GM12873 (cell line): ENCODE measurements around the gene MIF.
A peak's percentile ranks its signal among the peaks of the same experiment; 100 is the strongest.

Experiments used
- CTCF ChIP-seq: IDR thresholded peaks from 2 replicates; pipeline ENCODE4 v1.5.1; 2012; ENCODE audit warnings: low read depth, mild to moderate bottlenecking, moderate library complexity, low read length, control low read depth; ENCODE audit not compliant: insufficient read depth; ENCODE audit errors: missing control alignments

The MIF gene

GRCh38 chr22:23862103-23862502, 32.1 kb upstream of the MIF start:
- peak; percentile 83 for TF ChIP-seq CTCF

- TF ChIP-seq CTCF, result no peak
These were observed 25.6 kb upstream of the MIF start for GRCh38 chr22:23868580-23868979.

- no peak for TF ChIP-seq CTCF
These were observed 19.3 kb upstream of the MIF start for GRCh38 chr22:23874871-23875270.

GRCh38 chr22:23875801-23876200, 18.4 kb upstream of the MIF start:
- no peak for TF ChIP-seq CTCF

- no peak for TF ChIP-seq CTCF
These were observed 16.6 kb upstream of the MIF start for GRCh38 chr22:23877566-23877965.

GRCh38 chr22:23878219-23878618, 16.0 kb upstream of the MIF start:
- TF ChIP-seq CTCF, result no peak

GRCh38 chr22:23882370-23882769, 11.8 kb upstream of the MIF start:
- no peak for TF ChIP-seq CTCF

GRCh38 chr22:23883658-23884057, 10.5 kb upstream of the MIF start:
- TF ChIP-seq CTCF, result no peak
